C4-2B (cell line): ENCODE data around the gene JRKL.

Experiments
- CTCF ChIP-seq: fragments of 450-650 bp; conservative IDR thresholded peaks from 2 replicates; pipeline ENCODE4 v1.5.1; 2017; ENCODE audit warnings: mild to moderate bottlenecking
- ZFX ChIP-seq: fragments of 450-650 bp; IDR thresholded peaks from 2 replicates; pipeline ENCODE4 v1.6.1; 2017

- no peak for TF ChIP-seq CTCF
- no peak for TF ChIP-seq ZFX
These were observed 33.0 kb upstream of the JRKL start for GRCh38 chr11:96356848-96357247.
